Upper lobe of left lung (tissue), 6 donors: ENCODE data around the gene FAM8A1. TPM values are rescaled to one million over a fixed set of nuclear protein-coding genes. Genes with fewer than 3 reads are reported as not detected.

Source experiments
- ATAC-seq, 2 donors: fragments of 200-7000 bp; cut with Tn5 transposase; one replicate each; pipeline ENCODE4 v1.9.1; 2022; ENCODE audit warnings: mild to moderate bottlenecking in 2 of 2, moderate library complexity in 2 of 2; ENCODE audit not compliant: low FRiP score in 2 of 2
- DNase-seq, 2 donors: peaks; one replicate each; pipeline ENCODE4 v3.0.0-alpha.2; 2019 to 2020
- H3K27ac ChIP-seq, 4 donors: fragments of 200-600 bp; sonication (generic); one replicate each; pipeline ENCODE4 v1.5.1; 2016 to 2019
- H3K27me3 ChIP-seq, 4 donors: fragments of 200-600 bp; sonication (generic); one replicate each; pipeline ENCODE4 v1.5.1; 2017 to 2019
- H3K36me3 ChIP-seq, 4 donors: fragments of 200-600 bp; sonication (generic); one replicate each; pipeline ENCODE4 v1.5.1; 2016 to 2019
- H3K4me1 ChIP-seq, 4 donors: fragments of 200-600 bp; sonication (generic); one replicate each; pipeline ENCODE4 v1.5.1; 2018 to 2019
- H3K4me3 ChIP-seq, 4 donors: fragments of 200-600 bp; sonication (generic); one replicate each; pipeline ENCODE4 v1.5.1; 2017 to 2019; ENCODE audit warnings: mild to moderate bottlenecking in 2 of 4, moderate library complexity in 1 of 4
- H3K9me3 ChIP-seq, 4 donors: fragments of 200-600 bp; sonication (generic); one replicate each; pipeline ENCODE4 v1.5.1; 2018 to 2019
- EP300 ChIP-seq, 4 donors: sonication (generic); formaldehyde crosslinking; IDR thresholded peaks; one replicate each; pipeline ENCODE4 v1.5.1; 2017; ENCODE audit warnings: antibody characterized with exemption in 4 of 4, control low read depth in 2 of 4
- POLR2A ChIP-seq, 4 donors: fragments of 450-650 bp; IDR thresholded peaks; one replicate each; pipeline ENCODE4 v1.5.1; 2016 to 2017; ENCODE audit warnings: antibody characterized with exemption in 4 of 4, mild to moderate bottlenecking in 2 of 4
- POLR2AphosphoS5 ChIP-seq, 2 donors: sonication (generic); formaldehyde crosslinking; IDR thresholded peaks; one replicate each; pipeline ENCODE4 v1.5.1; 2017; ENCODE audit warnings: antibody characterized with exemption in 2 of 2
- WGBS, 2 donors: methylation state at CpG; one replicate each; pipeline ENCODE4 v1.1.5; 2017 to 2018; 5-methylcytosine and 5-hydroxymethylcytosine counted together
- total RNA-seq, 6 donors: library from RNA; depleted of rRNA in 4 of 6; stranded (reverse); fragments of >200 nt in 4 of 6; gene quantifications; one replicate each; pipeline versions ENCODE4 v1.1.0 to v1.2.1, GENCODE V29; 2016 to 2021
- TF ChIP-seq, protein P1 (sequence below), 6 experiments: fragments of 450-650 bp in 4 of 6; fragments of 200-600 bp in 2 of 6; sonication (generic) in 2 of 6; IDR thresholded peaks; one replicate each; pipeline ENCODE4 v1.5.1; 2016 to 2019; ENCODE audit warnings: antibody characterized with exemption in 6 of 6
- donor health status: DM: no; HTN: no; CAD: no; lungs with moderate emphysema.
- donor health status: DM: no; HTN: yes; CAD: no; lungs with severe emphysema.

FAM8A1 gene
- total RNA-seq, 6 donors from 2014 or later: 10.5 to 46.1 (median 24.7) TPM

DNA sequence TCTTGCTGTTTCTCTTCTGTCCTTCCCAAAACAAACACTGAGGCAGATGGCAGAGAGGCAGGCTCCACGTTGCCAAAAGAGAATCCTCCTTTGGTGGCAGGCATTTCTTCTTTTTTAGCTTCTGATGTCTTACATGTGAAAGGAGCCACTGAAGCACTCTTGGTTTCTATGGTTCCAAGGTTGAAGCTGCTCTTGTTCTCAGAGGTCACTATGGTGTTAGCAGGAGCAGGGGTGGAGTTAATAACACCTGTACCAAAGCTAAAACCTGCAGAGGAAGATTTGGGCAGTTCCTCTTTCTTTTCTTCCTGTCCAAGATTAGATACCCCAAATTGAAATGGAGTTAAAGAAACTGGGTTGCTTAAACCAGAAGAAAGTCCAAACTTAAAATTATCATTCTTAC lies 28.8 kb downstream of the FAM8A1 start:
- no peak for DNase-seq
- peaks cover 13 to 68% (median 20%) of the 10 kb centered on the region in 4 donors for H3K36me3 ChIP-seq
- peaks cover 0 to 32% (median 8%) of the 10 kb centered on the region in 4 donors for H3K4me1 ChIP-seq
- no peaks in the 10 kb centered on the region for H3K9me3 ChIP-seq
- no peak for ATAC-seq
- no peak for TF ChIP-seq EP300 (IDR thresholded peaks at IDR 0.05)
- TF ChIP-seq POLR2A (IDR thresholded peaks at IDR 0.05): no peak
- no peak for TF ChIP-seq POLR2AphosphoS5 (IDR thresholded peaks at IDR 0.05)
- TF ChIP-seq, protein P1, sequence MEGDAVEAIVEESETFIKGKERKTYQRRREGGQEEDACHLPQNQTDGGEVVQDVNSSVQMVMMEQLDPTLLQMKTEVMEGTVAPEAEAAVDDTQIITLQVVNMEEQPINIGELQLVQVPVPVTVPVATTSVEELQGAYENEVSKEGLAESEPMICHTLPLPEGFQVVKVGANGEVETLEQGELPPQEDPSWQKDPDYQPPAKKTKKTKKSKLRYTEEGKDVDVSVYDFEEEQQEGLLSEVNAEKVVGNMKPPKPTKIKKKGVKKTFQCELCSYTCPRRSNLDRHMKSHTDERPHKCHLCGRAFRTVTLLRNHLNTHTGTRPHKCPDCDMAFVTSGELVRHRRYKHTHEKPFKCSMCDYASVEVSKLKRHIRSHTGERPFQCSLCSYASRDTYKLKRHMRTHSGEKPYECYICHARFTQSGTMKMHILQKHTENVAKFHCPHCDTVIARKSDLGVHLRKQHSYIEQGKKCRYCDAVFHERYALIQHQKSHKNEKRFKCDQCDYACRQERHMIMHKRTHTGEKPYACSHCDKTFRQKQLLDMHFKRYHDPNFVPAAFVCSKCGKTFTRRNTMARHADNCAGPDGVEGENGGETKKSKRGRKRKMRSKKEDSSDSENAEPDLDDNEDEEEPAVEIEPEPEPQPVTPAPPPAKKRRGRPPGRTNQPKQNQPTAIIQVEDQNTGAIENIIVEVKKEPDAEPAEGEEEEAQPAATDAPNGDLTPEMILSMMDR (IDR thresholded peaks at IDR 0.05): no peak
- H3K27me3 ChIP-seq: no peaks in the 10 kb centered on the region
- no peak overlapping the region for H3K4me3 ChIP-seq
- 38 to 58% methylated on average over 1 of the region's 1 CpG for WGBS, 2 donors
- H3K27ac ChIP-seq: no peak overlapping the region

DNA sequence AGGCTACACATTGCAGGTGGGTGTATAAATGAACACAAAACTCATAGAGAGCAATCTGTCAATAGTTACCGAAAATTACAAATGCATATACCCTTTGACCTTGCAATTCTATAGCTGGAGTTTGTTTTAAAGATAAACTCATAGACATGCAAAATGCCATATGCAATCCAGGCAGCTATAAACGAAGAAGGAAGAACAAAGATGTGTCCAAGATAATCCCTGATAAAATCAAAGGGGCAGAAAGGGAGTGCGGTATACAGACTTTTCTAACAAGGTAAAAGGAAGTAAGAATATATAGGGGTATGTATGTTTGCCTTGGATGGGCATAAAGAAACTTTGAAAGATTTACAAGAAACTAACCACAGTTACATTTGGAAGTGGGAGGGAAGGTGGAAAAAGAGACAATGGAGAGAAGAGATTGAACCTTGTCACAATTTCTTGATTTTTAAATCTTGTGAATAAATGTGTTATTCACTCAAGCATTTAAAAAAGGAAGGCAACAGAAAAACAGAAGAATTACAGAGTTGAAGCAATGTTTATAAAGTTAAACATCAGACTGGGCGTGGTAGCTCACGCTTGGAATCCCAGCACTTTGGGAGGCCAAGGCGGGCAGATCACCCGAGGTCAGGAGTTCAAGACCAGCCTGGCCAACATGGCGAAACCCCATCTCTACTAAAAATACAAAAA lies 29.9 kb downstream of the FAM8A1 start:
- DNase-seq (no peak), ATAC-seq (no peak)
- H3K27me3 ChIP-seq: no peaks in the 10 kb centered on the region
- H3K4me3 ChIP-seq: no peak overlapping the region
- 66 to 74% methylated on average over 8 of the region's 8 CpGs for WGBS, 2 donors
- H3K36me3 ChIP-seq: peaks cover 9 to 57% (median 14%) of the 10 kb centered on the region in 4 donors
- no peaks in the 10 kb centered on the region for H3K9me3 ChIP-seq
- H3K27ac ChIP-seq: peak overlapping the region in 1 of 4 donors; percentile 32
- peaks cover 0 to 32% (median 8%) of the 10 kb centered on the region in 4 donors for H3K4me1 ChIP-seq
- TF ChIP-seq POLR2A (IDR thresholded peaks at IDR 0.05) (no peak), POLR2AphosphoS5 (IDR thresholded peaks at IDR 0.05) (no peak), EP300 (IDR thresholded peaks at IDR 0.05) (no peak)
- TF ChIP-seq, protein P1 (IDR thresholded peaks at IDR 0.05): no peak

DNA sequence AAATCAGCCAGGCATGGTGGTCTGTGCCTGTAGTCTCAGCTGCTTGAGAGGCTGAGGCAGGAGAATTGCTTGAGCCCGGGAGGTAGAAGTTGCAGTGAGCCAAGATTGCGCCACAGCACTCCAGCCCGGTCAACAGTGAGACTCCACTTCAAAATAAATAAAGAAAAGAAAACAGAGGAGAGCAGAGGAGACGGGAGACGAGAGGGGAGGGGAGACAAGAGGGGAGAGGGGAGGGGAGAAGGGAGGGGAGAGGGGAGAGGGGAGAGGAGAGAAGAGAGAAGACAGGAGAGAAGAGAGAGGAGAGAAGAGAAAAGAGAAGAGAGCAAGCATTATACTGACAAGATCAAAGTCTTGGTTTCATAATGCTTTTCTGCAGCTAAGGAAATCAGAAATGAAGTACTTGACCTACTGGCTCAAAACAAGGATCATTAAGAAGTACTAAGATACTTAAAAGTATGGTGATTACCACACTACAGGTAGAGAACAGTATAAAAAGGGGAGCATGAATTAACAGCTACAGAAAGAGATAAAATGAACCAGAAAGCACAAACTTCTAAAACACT lies 30.5 kb downstream of the FAM8A1 start:
- Histone ChIP-seq H3K4me3 (no peak overlapping the region), H3K4me1 (peaks cover 0 to 32% (median 8%) of the 10 kb centered on the region in 4 donors), H3K27me3 (no peaks in the 10 kb centered on the region), H3K9me3 (no peaks in the 10 kb centered on the region), H3K36me3 (peaks cover 3 to 56% (median 10%) of the 10 kb centered on the region in 4 donors), H3K27ac (peak overlapping the region in 1 of 4 donors; percentile 32)
- DNase-seq (peak in 1 of 2 donors; percentile 79), ATAC-seq (peak; percentile 29 to 57)
- 45 to 60% methylated on average over 5 of the region's 5 CpGs for WGBS, 2 donors
- TF ChIP-seq POLR2AphosphoS5 (IDR thresholded peaks at IDR 0.05): no peak
- TF ChIP-seq POLR2A (IDR thresholded peaks at IDR 0.05): no peak
- no peak for TF ChIP-seq EP300 (IDR thresholded peaks at IDR 0.05)
- TF ChIP-seq, protein P1 (IDR thresholded peaks at IDR 0.05): no peak

DNA sequence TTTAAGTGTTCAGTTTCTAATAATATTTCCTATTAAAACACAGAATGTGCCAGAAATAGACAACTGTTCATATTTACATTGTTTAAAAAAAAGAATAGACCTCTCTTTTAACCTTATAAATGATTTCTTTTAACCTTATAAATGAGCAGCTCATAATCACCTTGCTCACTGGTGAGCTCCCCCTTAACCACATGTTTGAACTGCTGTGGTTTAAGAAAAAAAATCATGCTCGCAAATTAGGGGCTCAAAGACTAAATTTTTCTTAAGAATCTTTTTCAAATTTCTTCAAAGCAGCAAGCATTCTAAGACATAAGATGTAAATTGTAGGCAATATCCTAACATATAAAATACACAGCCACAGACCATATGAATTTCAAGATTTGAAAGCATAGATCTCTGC lies 32.8 kb downstream of the FAM8A1 start:
- WGBS, 2 donors: 69 to 72% methylated on average over 1 of the region's 1 CpG
- H3K36me3 ChIP-seq: peaks cover 5 to 55% (median 19%) of the 10 kb centered on the region in 4 donors
- H3K4me3 ChIP-seq: no peak overlapping the region
- ATAC-seq (no peak), DNase-seq (no peak)
- H3K27me3 ChIP-seq: no peaks in the 10 kb centered on the region
- no peak overlapping the region for H3K27ac ChIP-seq
- H3K4me1 ChIP-seq: peaks cover 0 to 32% (median 8%) of the 10 kb centered on the region in 4 donors
- TF ChIP-seq EP300 (IDR thresholded peaks at IDR 0.05) (no peak), POLR2A (IDR thresholded peaks at IDR 0.05) (no peak), POLR2AphosphoS5 (IDR thresholded peaks at IDR 0.05) (no peak)
- TF ChIP-seq, protein P1 (IDR thresholded peaks at IDR 0.05): no peak
- no peaks in the 10 kb centered on the region for H3K9me3 ChIP-seq
